ENCODE results near the gene COMMD9. TPM values are rescaled to one million over a fixed set of nuclear protein-coding genes. Genes with fewer than 3 reads are reported as not detected.

Gene COMMD9
- total and polyA plus RNA-seq, 2 of the 8 experiments (the other 6 are each of a cell fraction or from before 2014, with no cell fraction given) = 42.5 to 49.1 TPM

- no peak for TF ChIP-seq BACH1 (IDR thresholded peaks at IDR 0.05; ENCODE audit: low read length)
- no peak for TF ChIP-seq FOSL1 (IDR thresholded peaks at IDR 0.05; ENCODE audit: insufficient read depth, low read depth, low read length)
- no peak for TF ChIP-seq RXRA (IDR thresholded peaks at IDR 0.05; ENCODE audit: insufficient read depth, low read depth, low read length)
- TF ChIP-seq BCL11A (IDR thresholded peaks at IDR 0.05; ENCODE audit: low read depth in 2 of 2, low read length in 2 of 2) = no peak
- peak; percentile 6; the same call in 1 of the 2 replicates for TF ChIP-seq POU5F1 (IDR thresholded peaks at IDR 0.05; ENCODE audit: low read depth, low read length)
- TF ChIP-seq CHD2 (IDR thresholded peaks at IDR 0.05; ENCODE audit: low read length) = peak; percentile 72
- TF ChIP-seq MAX (IDR thresholded peaks at IDR 0.05) = peak; percentile 83
- no peak for TF ChIP-seq EGR1 (IDR thresholded peaks at IDR 0.05; ENCODE audit: borderline replicate concordance, low read depth, low read length)
- peak in 1 of 2 experiments; percentile 64; a peak in 1 of 3 replicates for TF ChIP-seq EP300 (IDR thresholded peaks at IDR 0.05; ENCODE audit: borderline replicate concordance in 1 of 2, low read depth in 2 of 2, low read length in 2 of 2)
- TF ChIP-seq ATF3 (IDR thresholded peaks at IDR 0.05; ENCODE audit: insufficient read depth, low read depth, low read length) = peak; percentile 99
Measured at GRCh38 chr11:36289226-36289852, at the start of gene COMMD9 (continued).

All from H1 (cell line).